ENCODE results near the gene TMEM243. TPM values are rescaled to one million over a fixed set of nuclear protein-coding genes. Genes with fewer than 3 reads are reported as not detected.

Gene TMEM243
- total RNA-seq, 1 donor from 2014 or later, result 22.5 TPM

DNA sequence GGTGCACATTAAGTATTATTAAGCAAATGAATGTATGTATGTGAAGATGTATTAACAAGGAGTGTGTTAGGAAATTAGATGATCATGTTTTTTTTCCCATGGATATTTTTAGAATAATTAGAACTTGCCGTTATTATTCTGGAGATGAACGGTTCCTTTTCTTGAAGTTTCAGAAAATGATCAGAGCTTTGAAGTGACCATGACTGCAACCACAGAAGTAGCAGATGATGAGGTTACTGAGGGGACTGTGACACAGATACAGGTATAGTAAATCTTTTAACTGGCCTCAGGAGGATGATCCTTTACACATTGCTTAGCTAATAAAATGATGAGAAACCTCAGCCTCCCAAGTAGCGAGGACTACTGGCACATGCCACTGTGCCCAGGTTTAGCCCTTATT, 48.7 kb downstream of the TMEM243 start:
- DNase-seq (ENCODE audit: low spot score in 2 of 2, unreplicated experiment in 2 of 2), result no peak
- peaks cover 54% of the 10 kb centered on the region for H3K36me3 Mint-ChIP-seq
- H3K27ac Mint-ChIP-seq, result no peak overlapping the region
- H3K4me3 Mint-ChIP-seq, result no peak overlapping the region
- no peaks in the 10 kb centered on the region for H3K4me1 Mint-ChIP-seq
- H3K9me3 Mint-ChIP-seq, result no peaks in the 10 kb centered on the region
- H3K27me3 Mint-ChIP-seq (ENCODE audit: low read depth), result no peaks in the 10 kb centered on the region
- TF ChIP-seq, protein P1, sequence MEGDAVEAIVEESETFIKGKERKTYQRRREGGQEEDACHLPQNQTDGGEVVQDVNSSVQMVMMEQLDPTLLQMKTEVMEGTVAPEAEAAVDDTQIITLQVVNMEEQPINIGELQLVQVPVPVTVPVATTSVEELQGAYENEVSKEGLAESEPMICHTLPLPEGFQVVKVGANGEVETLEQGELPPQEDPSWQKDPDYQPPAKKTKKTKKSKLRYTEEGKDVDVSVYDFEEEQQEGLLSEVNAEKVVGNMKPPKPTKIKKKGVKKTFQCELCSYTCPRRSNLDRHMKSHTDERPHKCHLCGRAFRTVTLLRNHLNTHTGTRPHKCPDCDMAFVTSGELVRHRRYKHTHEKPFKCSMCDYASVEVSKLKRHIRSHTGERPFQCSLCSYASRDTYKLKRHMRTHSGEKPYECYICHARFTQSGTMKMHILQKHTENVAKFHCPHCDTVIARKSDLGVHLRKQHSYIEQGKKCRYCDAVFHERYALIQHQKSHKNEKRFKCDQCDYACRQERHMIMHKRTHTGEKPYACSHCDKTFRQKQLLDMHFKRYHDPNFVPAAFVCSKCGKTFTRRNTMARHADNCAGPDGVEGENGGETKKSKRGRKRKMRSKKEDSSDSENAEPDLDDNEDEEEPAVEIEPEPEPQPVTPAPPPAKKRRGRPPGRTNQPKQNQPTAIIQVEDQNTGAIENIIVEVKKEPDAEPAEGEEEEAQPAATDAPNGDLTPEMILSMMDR (IDR thresholded peaks at IDR 0.05; ENCODE audit: unreplicated experiment), result no peak

DNA sequence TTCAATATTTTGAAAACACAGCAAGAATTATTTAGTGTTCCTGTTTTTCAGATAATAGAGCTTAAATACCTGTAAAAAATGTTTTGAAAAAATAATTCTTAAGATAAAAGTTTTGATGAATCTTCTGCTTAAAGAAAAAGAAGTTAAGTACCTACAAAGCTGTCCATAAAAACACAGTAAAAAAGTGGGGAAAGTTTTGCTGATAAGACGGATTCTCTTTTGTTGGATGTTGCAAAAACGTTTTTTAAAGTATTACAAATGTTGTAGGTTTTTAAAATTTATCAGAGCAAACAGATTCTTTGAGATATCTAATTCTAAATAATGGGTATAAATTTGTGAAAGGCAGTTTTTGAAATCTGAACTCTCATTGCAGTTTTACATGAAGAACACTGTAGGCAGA, 55.1 kb downstream of the TMEM243 start:
- Mint-ChIP-seq H3K27ac (no peak overlapping the region), H3K36me3 (peaks cover 39% of the 10 kb centered on the region), H3K9me3 (no peaks in the 10 kb centered on the region), H3K27me3 (ENCODE audit: low read depth) (no peaks in the 10 kb centered on the region), H3K4me3 (no peak overlapping the region), H3K4me1 (no peaks in the 10 kb centered on the region)
- no peak for DNase-seq (ENCODE audit: low spot score in 2 of 2, unreplicated experiment in 2 of 2)
- TF ChIP-seq, protein P1 (IDR thresholded peaks at IDR 0.05; ENCODE audit: unreplicated experiment), result no peak

DNA sequence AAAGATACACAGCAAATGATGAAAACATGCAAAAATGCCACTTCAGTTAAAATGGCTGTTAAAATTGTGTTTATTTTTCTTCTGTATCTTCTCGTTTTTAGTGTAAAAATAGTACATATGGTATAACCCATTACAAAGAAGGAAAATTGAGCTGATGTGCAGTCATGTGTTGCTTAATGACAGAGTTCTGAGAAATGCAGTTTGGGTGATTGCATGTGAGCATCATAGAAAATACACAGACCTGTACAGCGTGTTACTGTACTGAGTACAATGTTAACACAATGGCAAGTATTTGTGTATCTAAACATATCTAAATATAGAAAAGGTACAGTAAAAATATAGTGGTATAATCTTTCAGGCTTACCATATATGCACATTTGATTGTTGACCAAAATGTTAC, 60.0 kb downstream of the TMEM243 start:
- H3K36me3 Mint-ChIP-seq, result peaks cover 9% of the 10 kb centered on the region
- no peak overlapping the region for H3K4me3 Mint-ChIP-seq
- TF ChIP-seq, protein P1 (IDR thresholded peaks at IDR 0.05; ENCODE audit: unreplicated experiment), result no peak
- H3K27ac Mint-ChIP-seq, result no peak overlapping the region
- DNase-seq (ENCODE audit: low spot score in 2 of 2, unreplicated experiment in 2 of 2), result no peak
- H3K27me3 Mint-ChIP-seq (ENCODE audit: low read depth), result no peaks in the 10 kb centered on the region
- no peaks in the 10 kb centered on the region for H3K9me3 Mint-ChIP-seq
- H3K4me1 Mint-ChIP-seq, result peaks cover 26% of the 10 kb centered on the region

DNA sequence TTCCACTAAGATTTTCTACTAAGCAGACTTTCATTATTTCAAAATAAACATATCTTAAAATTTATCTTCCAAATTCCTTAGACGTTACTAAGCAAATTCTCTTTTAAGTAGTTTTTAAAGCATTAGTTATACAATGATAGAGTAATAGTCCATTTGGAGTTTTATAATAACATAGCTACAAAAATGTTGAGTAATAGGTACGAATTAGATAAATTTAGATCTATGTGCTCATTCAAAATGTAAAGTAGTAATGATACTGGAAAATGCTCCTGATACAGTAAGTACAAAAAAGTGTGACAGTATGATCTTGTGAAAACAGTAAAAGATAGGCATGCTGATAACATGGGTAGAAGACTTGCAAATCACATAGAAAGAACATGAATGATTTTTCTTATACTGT, 62.8 kb downstream of the TMEM243 start:
- H3K9me3 Mint-ChIP-seq, result no peaks in the 10 kb centered on the region
- TF ChIP-seq, protein P1 (IDR thresholded peaks at IDR 0.05; ENCODE audit: unreplicated experiment), result no peak
- no peak overlapping the region for H3K27ac Mint-ChIP-seq
- no peaks in the 10 kb centered on the region for H3K27me3 Mint-ChIP-seq (ENCODE audit: low read depth)
- DNase-seq (ENCODE audit: low spot score in 2 of 2, unreplicated experiment in 2 of 2), result no peak
- no peak overlapping the region for H3K4me3 Mint-ChIP-seq
- peaks cover 4% of the 10 kb centered on the region for H3K36me3 Mint-ChIP-seq
- peaks cover 41% of the 10 kb centered on the region for H3K4me1 Mint-ChIP-seq

DNA sequence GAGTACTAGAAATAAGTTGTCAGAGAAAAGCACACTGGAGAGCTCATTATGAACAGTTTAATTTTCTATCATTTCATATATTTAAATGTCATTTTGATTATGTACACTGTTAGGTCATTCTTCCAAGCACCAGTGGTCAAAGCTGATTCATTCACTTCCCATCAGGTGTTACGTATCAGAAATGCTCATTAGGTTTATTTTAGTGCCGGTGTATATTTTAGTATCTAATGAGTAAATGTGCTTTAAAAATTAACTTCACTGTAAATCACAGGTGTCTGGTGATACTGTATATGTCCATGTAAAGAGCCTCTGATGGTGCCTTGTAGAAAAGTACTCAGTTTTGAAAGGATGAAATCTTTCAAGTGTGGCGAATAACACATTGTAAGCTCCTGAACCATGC, 63.7 kb downstream of the TMEM243 start:
- Mint-ChIP-seq H3K4me1 (peaks cover 49% of the 10 kb centered on the region), H3K27ac (peak overlapping the region; percentile 6), H3K4me3 (peak overlapping the region; percentile 16), H3K36me3 (peaks cover 4% of the 10 kb centered on the region), H3K27me3 (ENCODE audit: low read depth) (no peaks in the 10 kb centered on the region), H3K9me3 (no peaks in the 10 kb centered on the region)
- TF ChIP-seq, protein P1 (IDR thresholded peaks at IDR 0.05; ENCODE audit: unreplicated experiment), result no peak
- no peak for DNase-seq (ENCODE audit: low spot score in 2 of 2, unreplicated experiment in 2 of 2)

DNA sequence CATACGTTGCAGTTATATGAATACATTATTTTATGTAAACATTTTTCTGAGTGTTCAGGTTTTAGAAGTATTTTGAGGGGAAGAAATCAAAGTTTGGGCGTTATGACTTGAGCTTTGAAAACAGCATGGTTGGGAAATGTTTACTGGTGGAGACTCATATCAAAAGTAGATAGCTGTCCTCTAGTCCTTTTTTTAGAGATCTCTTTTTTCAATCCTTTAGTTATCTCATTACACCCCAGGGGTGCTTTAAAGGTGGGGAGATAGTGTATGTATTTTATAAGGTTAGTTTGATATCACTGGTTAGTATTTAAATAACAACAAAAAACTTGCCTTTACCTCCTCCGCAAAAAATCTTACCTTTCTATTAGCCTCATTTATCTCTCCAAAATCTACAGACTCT, 65.0 kb downstream of the TMEM243 start:
- H3K4me3 Mint-ChIP-seq, result peak overlapping the region; percentile 98
- no peaks in the 10 kb centered on the region for H3K27me3 Mint-ChIP-seq (ENCODE audit: low read depth)
- TF ChIP-seq, protein P1 (IDR thresholded peaks at IDR 0.05; ENCODE audit: unreplicated experiment), result no peak
- H3K36me3 Mint-ChIP-seq, result no peaks in the 10 kb centered on the region
- peak overlapping the region; percentile 59 for H3K27ac Mint-ChIP-seq
- no peaks in the 10 kb centered on the region for H3K9me3 Mint-ChIP-seq
- peaks cover 49% of the 10 kb centered on the region for H3K4me1 Mint-ChIP-seq
- no peak for DNase-seq (ENCODE audit: low spot score in 2 of 2, unreplicated experiment in 2 of 2)
